DND-41 (cell line): ENCODE data around the gene CLSTN2.

Experiments used
- EZH2 ChIP-seq: IDR thresholded peaks from 3 replicates; pipeline ENCODE4 v1.6.1; 2012; ENCODE audit warnings: borderline replicate concordance, low read depth, mild to moderate bottlenecking, moderate library complexity, low read length, inconsistent platforms; ENCODE audit not compliant: severe bottlenecking
- TF ChIP-seq, protein P1 (sequence below): IDR thresholded peaks from 2 replicates; pipeline ENCODE4 v1.5.1; 2012; ENCODE audit warnings: borderline replicate concordance, low read length, moderate library complexity, mild to moderate bottlenecking; ENCODE audit not compliant: poor library complexity, severe bottlenecking; ENCODE audit errors: extremely low read depth

DNA sequence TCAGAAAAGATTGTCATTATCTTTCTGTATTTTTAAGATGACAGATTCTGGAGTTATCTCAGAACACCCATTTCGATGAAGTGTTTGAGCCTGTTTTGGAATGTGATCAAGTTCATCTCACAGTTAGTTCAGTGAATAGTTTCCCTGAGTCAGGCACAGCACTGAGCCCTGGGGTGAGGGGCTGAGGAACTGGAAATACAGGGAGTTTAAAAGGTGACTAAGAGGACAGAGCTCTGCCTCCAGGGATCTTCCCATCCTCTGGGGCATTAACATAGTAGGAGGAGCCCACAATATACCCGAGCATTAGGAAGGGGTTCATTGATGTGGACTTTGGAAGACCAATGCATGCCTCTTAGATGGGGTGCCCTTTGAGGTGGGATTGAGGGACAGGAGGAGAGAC, 355.1 kb downstream of the CLSTN2 start:
- no peak for TF ChIP-seq EZH2
- TF ChIP-seq, protein P1, sequence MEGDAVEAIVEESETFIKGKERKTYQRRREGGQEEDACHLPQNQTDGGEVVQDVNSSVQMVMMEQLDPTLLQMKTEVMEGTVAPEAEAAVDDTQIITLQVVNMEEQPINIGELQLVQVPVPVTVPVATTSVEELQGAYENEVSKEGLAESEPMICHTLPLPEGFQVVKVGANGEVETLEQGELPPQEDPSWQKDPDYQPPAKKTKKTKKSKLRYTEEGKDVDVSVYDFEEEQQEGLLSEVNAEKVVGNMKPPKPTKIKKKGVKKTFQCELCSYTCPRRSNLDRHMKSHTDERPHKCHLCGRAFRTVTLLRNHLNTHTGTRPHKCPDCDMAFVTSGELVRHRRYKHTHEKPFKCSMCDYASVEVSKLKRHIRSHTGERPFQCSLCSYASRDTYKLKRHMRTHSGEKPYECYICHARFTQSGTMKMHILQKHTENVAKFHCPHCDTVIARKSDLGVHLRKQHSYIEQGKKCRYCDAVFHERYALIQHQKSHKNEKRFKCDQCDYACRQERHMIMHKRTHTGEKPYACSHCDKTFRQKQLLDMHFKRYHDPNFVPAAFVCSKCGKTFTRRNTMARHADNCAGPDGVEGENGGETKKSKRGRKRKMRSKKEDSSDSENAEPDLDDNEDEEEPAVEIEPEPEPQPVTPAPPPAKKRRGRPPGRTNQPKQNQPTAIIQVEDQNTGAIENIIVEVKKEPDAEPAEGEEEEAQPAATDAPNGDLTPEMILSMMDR = no peak
